Stimulated activated effector memory CD8-positive, alpha-beta T cell treated with anti-CD3 and anti-CD28 coated beads, Interleukin-12 subunit alpha, Interleukin-12 subunit beta, amount 100 ng/mL, for 72 hours (primary cell): Measurements from ENCODE around the gene TNFSF15.
"Not testable (repeated sequence)": the region's sequence is repeated elsewhere in the genome, so short reads cannot be mapped to it uniquely, and the experiment has no call there.

Experiments used
- ATAC-seq: fragments of 150-1000 bp; cut with Tn5 transposase; 2 replicates; pipeline ENCODE4 v1.10.0; 2021
- DNase-seq, 2 donors: peaks; one replicate each; pipeline ENCODE4 v3.0.0; 2021 to 2022; ENCODE audit warnings: low spot score in 2 of 2
- H3K27ac Mint-ChIP-seq: one replicate; pipeline ENCODE4 v1.8.0; 2022; ENCODE audit warnings: mild to moderate bottlenecking, mixed read lengths
- H3K36me3 Mint-ChIP-seq: one replicate; pipeline ENCODE4 v1.8.0; 2022; ENCODE audit warnings: mild to moderate bottlenecking, mixed read lengths
- H3K4me1 Mint-ChIP-seq: one replicate; pipeline ENCODE4 v1.8.0; 2022; ENCODE audit warnings: mixed read lengths
- H3K4me3 Mint-ChIP-seq: one replicate; pipeline ENCODE4 v1.8.0; 2022; ENCODE audit warnings: mild to moderate bottlenecking, mixed read lengths
- H3K9me3 Mint-ChIP-seq: one replicate; pipeline ENCODE4 v1.8.0; 2022; ENCODE audit warnings: mixed read lengths

TNFSF15 gene

GRCh38 chr9:114735704-114736103 is 70.1 kb downstream of the TNFSF15 start:
- Mint-ChIP-seq H3K4me1 (peaks cover 37% of the 10 kb centered on the region), H3K9me3 (no peaks in the 10 kb centered on the region), H3K36me3 (no peaks in the 10 kb centered on the region), H3K27ac (peak overlapping the region; percentile 57), H3K4me3 (peak overlapping the region; percentile 35)
- DNase-seq (no peak), ATAC-seq (no peak)

- Mint-ChIP-seq H3K4me1 (peaks cover 37% of the 10 kb centered on the region), H3K4me3 (peak overlapping the region; percentile 35)
Measured at GRCh38 chr9:114735139-114735538, 70.7 kb downstream of the TNFSF15 start.

More at GRCh38 chr9:114735139-114735538, 70.7 kb downstream of the TNFSF15 start:
- H3K9me3 Mint-ChIP-seq, H3K36me3 Mint-ChIP-seq, H3K27ac Mint-ChIP-seq, ATAC-seq, DNase-seq: not testable (repeated sequence)
